Effector CD8-positive, alpha-beta T cell (primary cell): ENCODE results near the gene DPH3.

ENCODE experiments used
- DNase-seq: peaks from one replicate; lab custom pipeline; 2025; lab: John Stamatoyannopoulos, UW

Gene DPH3

GRCh38 chr3:16255326-16255725 is 9.4 kb downstream of the DPH3 start:
- no peak for DNase-seq

GRCh38 chr3:16254916-16255315 is 9.8 kb downstream of the DPH3 start:
- DNase-seq, result no peak

- no peak for DNase-seq
Observed at GRCh38 chr3:16253601-16254000, 11.1 kb downstream of the DPH3 start.

DNA sequence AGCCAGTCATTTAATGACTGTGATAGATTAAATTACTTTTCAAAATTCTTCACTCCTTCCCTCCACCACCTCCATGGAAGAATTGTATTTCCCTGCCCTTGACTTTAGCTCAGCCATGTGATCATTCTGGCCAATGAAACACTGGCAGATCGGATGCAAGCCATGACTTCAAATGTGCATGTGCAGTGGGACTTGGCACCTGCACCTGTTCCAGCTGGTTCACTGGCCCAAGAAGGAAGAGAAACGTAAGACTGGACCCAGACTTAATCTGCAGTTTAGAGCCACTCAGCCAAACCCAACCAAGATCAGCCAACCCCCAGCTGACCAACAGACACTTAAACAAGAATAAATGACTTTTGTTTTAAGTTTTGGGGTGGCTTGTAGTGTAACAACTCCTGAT is 11.8 kb downstream of the DPH3 start:
- DNase-seq, result no peak

DNA sequence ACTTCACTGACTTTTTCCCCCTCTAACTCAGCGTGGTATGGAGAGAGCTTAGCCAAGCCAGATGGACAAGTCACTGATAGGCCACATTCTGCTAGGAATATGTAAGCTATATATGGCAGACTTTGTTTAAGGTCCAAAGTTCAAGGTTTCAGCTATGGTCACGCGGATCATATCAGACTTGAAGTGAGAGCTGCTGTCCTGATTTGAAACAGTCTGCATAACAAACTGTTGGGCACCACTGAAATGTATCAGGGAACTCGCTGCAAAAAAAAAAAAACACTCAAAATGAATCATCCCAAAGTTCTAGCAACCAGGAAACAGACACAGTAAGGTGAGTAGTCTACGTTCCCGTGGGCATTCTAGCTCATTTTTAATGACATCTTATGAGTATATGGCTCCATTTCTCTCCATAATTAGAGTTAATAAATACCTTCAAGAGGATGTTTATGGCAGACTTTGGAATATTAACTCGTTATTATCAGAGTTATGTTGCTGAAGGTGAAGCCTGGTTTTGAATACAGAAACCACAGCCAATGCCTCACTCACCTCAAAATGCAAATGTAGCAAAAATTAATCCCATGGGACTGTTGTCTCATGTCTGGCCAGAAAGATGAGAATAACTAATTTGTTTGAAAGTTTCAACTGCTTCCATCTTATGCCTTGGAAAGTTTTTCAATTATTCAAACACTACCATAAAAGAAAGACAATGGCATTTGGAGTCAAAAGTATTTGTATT is 12.3 kb downstream of the DPH3 start:
- DNase-seq, result no peak

GRCh38 chr3:16251316-16252085 is 13.2 kb downstream of the DPH3 start:
- no peak for DNase-seq

GRCh38 chr3:16249886-16250285 is 14.9 kb downstream of the DPH3 start:
- DNase-seq, result no peak

GRCh38 chr3:16249336-16249735 is 15.4 kb downstream of the DPH3 start:
- no peak for DNase-seq

- no peak for DNase-seq
Observed at GRCh38 chr3:16248556-16248955, 16.2 kb downstream of the DPH3 start.

DNA sequence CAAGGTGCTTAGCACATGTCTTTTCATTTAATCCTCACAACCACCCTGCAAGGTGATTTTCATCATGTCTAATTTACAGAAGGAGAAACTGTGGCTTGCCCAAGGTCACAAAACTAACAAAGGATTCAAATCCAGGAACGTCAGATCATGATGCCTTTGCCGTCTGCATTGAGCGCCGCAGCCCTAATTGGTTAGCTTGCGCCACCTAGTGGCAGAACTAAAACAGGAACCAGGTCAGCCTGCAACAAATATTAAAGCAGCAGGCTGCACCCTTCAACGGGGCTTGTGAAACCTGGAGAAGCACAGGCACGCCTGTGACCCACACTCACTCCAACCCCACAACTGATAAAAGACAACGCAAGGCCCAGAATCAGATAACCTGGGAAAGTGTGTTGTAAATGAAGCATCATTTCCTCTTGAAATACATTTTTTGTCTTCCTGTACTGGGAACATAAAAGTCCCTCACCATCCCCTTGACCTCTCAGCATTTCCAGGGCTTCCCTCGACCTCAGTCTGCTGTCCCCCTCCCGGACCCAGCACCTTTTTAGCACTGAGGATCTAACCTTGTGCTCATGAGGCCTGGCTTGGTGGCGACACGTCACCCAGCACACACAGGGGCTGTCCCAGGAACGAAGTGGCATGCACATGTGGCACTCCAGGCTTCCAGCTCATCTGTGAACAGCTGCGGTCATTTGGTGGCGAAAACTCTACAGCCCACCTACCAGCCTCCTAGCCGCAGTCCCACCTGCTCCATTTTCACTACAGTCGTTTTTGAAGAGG is 17.3 kb downstream of the DPH3 start:
- DNase-seq, result peak; percentile 68

DNA sequence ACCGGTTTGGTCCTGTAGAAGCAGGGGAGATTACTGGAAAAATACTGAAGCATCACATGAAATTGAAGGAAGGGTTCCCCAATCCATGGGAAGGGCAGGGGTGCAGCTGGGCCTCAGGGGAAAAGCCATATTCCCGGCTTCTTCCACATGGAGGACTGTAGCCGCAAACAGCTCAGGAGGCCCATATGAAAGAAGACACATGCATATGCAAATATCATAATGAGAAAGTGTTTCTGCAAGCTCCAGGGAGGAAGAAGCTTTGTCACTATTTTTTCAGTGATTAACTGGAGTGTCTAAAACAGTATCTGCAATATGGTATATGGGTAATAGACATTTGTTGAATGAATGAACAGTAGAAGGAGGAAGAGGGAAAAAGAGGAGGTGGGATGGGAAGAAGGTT is 19.1 kb downstream of the DPH3 start:
- DNase-seq, result no peak

- no peak for DNase-seq
Observed at GRCh38 chr3:16243706-16244490, 20.8 kb downstream of the DPH3 start.

DNA sequence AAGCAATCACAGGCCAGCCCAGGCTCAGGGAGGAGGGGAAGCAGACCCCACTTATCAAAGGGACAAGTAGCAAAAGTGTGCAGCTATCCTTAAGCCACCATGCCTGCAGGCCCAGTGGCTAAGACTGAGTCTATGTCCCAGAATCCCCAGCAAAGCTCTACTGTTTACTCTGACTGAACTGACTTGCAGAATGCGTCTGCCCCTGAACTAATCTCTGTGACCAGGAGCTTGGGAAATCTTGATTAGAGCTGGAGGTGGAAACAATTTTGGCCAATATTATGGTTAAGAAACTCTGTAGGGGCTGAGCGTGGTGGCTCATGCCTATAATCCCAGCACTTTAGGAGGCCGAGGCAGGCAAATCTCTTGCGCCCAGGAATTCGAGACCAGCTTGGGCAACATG is 22.6 kb downstream of the DPH3 start:
- DNase-seq, result no peak

DNA sequence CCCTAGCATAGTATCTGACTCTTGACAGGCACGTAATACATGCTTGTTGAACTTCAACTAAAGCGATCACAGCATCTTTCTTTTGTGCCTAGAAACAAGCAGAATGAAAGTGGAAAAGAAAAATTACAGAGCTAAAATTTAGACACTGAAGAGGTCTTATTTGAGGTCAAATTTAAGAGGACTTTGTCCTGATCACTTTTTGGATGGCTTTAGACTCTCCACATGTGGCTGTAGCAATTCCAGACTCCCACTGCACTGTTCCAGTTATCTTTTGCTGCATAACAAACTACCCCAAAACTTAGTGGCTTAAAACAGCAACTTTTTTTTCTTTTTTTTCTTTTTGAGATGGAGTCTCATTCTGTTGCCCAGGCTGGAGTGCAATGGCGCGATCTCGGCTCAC is 23.5 kb downstream of the DPH3 start:
- no peak for DNase-seq

GRCh38 chr3:16240229-16241023 is 24.3 kb downstream of the DPH3 start:
- DNase-seq, result no peak

- DNase-seq, result no peak
Observed at GRCh38 chr3:16239780-16240179, 25.0 kb downstream of the DPH3 start.

- no peak for DNase-seq
Observed at GRCh38 chr3:16239086-16239770, 25.5 kb downstream of the DPH3 start.

- no peak for DNase-seq
Observed at GRCh38 chr3:16236856-16237393, 27.8 kb downstream of the DPH3 start.

GRCh38 chr3:16236030-16236639 is 28.6 kb downstream of the DPH3 start:
- DNase-seq, result no peak

DNA sequence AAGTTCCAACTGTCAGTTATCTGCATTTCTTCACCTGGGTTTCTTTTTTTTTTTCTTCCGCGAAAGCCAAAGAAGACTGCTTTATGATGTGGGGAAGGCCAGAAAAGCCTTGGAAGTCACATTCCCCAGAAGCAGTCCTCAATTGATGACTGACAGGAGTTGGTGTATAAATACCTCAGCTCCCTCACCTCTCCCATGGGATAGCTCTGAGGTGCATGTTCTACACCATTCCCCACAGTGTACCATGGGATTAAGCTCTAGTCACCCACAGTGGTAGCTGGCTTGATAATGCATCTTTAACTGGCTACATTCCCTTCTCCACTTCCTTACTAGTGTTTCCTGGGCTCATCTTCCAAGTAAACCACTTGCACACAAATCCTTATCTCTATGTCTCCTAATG is 30.5 kb downstream of the DPH3 start:
- no peak for DNase-seq
